Measurements from ENCODE around the gene AP1G1.

Gene AP1G1

DNA sequence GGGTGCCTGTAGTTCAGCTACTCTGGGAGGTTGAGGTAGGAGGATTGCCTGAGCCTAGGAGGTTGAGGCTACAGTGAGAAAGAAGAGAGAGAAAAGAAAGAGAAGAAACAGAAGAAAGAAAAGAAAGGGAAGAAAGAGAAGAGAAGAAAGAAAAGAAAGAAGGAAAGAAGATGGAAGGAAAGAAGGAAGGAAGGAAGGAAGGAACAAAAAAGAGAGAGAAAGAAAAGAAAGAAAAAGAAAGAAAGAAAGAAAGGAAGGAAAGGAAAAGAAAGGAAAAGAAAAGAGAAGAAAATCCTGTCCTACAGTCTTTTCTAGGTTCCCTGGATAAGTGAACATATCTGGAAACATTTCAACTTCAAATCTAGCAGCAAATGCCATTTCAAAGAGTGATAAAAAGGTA is 54.5 kb downstream of the AP1G1 start:
- no peak for DNase-seq (ENCODE audit: low read depth)

DNA sequence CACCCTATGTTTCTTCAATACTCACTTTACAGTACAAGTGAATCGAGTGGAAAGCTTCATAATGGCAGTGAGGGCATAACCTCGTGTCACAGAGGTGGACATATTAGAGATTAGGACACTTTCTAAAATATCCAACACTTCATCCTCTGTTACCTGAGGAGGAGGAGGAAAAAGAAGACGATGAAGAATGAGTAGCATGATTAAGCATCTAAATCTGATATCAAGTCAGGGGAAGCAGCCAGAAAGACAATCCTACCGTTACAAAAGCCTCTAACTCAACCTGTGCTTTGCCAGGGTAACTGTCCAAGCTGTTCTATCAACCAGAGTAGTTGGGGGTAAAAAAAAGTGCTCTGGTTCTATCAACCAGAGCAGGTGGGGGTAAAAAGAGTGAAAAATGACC is 60.4 kb downstream of the AP1G1 start:
- no peak for DNase-seq (ENCODE audit: low read depth)

DNA sequence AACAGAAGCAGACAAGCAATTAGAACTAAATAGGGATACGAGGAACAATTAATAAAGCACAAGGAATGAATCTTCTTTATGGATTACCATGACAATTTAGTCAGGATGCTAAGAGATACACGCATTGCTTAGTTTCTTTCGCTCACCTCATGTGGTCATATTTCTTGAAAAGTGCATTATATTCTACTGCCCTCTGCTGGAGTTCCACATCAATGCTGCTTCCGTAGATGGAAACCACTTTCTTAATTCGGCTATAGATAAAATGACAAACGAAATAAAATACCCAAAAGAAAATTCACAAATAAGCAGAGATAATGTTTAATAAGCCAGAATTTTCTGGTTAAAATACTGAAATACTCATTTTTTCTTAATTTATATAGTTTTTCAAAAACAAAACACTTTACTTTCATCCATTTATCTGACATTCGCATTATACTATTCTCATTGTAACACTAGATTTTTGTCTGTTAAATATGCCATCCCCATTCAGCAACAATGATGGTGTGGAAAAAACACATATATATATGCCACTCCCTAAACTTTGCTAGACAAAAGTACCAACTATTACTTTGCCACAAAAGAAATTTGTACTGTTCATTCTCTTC is 62.1 kb downstream of the AP1G1 start:
- DNase-seq (ENCODE audit: low read depth) = peak; percentile 53

DNA sequence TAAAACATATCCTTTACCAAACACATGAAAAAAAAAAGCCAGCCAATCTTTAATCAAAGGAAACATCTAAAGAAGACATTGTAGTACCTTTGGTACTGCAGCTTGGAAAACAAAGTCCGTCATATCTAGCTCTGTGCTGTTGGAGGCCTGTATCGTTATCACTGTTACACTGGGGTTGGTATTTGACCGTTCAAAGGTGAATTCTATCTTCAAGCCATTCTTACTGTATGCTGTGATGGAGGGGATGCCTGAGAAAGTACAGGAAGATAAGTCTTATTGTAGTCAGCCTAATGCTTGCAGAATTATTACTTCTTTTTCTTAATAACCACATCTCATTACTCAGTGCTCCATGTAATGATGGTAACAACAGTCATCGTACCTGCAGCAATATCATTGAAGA is 69.8 kb downstream of the AP1G1 start:
- no peak for DNase-seq (ENCODE audit: low read depth)

DNA sequence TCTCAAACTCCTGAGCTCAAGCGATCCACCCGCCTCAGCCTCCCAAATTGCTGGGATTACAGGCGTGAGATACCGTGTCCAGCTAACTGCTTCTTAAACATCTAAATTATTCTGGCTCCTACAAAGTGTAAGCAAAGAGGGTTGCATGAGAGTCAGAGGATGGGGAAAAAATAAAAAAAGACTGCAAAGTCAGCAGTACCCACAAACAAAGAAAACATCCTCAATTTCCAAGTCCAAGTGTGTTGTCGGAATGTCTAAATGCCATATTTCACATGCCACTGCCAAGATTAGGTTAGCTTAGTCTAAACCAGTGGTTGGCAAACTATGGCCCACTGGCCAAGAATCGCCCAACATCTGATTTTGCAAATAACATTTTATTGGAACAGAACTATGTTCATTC is 71.1 kb downstream of the AP1G1 start:
- DNase-seq (ENCODE audit: low read depth) = no peak

DNA sequence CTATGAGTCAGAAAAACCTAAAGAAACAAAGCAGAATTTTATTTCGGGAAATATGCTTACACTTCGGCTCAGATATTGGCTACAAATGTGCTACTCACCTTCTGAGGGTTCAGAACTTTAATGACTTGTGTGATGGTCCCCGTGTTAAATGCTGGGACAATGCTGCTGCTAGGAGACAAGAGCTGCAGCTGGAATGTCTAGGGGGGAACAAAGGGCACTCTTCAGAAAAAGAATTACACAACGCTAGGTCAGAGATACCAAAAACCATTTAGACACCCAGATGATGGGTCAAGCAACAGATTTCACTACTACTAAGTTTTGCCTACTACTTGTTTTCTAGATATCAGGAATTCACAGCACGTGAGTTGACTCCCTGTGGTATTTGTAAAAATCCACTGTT is 74.1 kb downstream of the AP1G1 start:
- no peak for DNase-seq (ENCODE audit: low read depth)

DNA sequence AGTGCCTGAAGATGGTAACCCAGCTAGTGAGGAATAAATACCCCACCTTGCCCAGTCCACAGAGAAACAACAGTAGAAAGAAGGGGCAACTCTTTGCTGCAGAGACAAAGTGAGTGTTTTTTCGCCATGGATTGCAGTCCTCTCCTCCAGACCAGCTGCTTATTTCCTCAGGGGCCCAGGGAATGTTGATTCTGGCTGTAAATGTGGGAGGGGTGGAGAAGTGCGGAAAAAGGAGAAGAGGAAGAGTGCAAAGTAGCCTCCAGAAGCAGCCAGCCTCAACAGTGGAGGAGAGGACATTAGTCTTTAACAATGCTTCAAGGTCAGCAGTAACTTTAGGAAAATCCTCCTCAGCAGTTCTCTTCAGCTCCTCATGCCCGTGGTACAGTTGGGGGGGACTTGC is 76.0 kb downstream of the AP1G1 start:
- no peak for DNase-seq (ENCODE audit: low read depth)

DNA sequence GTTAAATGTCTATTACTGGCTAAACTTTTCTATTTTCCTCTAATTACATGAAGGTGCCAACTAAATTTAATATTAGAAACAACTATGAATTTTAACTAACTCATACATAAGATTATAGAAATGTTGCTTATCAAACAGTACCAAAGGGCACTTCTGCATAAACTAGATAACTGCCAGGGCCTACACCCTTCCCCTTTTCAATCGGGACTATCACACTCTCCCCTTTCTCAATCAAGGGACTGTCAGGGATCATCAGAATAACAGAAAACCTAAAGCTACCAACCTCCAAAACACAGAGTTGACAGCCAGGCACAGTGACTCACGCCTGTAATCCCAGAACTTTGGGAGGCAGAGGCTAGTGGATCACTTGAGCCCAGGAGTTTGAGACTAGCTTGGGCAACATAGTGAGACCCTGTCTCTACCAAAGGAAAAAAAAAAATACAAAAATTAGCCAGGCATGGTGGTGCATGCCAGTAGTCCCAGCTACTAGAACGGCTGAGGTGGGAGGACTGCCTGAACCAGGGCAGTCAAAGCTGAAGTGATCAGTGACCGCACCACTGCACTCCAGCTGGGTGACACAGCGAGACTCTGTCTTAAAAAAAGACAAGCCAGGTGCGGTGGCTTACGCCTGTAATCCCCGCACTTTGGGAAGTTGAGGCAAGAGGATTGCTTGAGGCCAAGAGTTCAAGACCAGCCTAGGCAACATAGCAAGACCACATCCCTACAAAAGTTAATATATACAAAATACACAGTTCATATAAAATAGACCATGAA is 80.9 kb downstream of the AP1G1 start:
- DNase-seq (ENCODE audit: low read depth) = no peak

DNA sequence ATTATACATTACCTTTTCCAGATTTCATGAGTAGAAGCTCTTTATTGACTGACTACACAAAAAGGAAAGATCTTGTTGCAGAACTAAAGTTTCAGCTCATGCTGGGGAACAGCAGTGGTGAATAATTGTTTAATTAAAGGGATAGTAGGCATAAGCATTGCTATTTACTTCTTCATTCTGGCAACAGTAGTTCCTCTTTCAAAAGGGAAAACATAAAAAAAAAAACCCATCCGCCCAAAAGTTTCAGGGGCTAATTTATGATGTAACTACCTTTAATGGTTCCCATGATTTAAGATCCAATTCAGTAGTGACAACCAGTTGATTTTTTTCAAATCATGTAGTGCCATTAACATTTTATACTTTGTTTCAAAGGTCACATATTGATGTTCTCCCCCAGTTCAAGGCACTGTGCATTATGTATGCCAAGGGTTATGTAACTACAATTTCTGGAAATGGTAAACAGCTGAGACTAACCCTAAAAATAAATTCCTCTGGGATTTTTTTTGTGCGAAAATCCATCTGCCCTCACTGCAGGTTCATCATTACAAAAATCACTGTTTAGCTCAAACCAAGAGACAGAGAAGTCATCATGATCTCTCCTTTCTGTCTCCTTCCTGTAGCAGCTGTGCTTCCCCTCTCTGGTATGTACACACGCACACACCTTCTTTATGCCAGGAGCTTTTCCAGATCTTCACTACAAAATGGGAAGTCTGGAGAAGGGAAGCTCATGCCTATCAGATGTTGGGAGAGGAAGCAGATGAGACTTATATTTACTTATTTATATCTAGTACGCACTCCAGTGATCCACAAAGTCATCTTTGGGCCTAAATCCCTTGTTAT is 81.9 kb downstream of the AP1G1 start:
- DNase-seq (ENCODE audit: low read depth) = no peak

DNA sequence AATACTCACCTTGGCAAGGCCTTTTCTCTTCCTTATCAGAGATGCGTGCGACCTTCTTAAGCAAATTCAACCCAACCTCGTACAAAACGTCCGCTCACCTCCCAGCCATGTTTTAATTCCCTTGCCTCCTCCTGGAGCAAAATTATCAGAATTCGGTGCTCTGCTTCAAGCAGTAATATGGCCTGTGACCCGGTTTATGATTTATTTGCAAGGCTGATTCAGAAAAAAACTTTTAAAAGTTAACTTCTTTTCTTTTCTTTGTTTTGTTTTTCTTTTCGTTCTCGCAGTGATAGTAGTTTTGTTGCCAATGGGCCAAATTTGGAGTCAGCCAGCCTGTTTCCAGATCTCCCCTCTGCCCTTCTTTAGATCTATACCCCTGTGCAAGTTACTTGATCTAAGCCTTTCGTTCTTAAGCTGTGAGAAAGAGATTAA is 84.3 kb downstream of the AP1G1 start, which contains the start of gene PHLPP2:
Gene PHLPP2 (minus strand): TSS at position 382 of the 432 bp plus-strand sequence. CDS start 9,906 bp downstream, outside the sequence.
- no peak for DNase-seq (ENCODE audit: low read depth)

DNA sequence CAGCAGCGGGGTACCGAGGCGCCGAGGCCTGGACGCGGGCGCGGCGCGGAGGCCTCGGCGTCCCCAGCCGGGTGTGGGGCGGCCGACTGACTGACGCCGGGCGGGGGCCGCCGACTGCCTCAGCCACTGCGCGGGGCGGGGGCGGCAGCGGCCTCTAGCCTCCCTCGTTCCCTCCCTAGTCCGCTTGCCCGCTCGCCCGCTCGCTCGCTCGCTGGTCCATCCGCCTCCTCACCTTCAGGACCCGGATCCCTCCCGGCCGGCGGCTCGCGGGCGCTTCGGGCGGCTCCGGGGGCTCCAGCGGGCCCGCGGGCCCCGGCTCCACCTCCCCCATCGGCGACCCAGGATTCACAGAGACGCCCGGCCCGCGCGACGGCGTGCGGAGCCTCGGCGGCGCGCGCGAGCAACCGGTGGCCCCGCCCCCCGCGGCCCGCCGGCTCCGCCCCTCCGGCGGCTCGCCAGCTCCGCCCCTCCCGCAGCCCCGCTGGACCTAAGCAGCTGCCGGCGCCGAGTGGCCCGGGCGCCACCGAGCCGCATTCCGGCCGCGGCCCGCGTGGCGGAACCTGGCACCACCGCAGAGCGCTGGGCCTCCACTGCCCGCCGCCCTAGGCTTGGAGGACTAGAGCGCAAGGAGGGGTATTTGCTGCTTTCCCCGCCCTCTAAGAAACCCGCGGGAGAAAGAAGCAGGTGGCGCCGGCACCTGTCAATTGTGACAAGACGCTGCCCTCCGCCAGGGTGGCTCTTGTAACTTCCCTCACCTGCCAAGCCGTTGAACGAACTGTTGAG is 84.9 kb downstream of the AP1G1 start:
- DNase-seq (ENCODE audit: low read depth) = peak; percentile 32

DNA sequence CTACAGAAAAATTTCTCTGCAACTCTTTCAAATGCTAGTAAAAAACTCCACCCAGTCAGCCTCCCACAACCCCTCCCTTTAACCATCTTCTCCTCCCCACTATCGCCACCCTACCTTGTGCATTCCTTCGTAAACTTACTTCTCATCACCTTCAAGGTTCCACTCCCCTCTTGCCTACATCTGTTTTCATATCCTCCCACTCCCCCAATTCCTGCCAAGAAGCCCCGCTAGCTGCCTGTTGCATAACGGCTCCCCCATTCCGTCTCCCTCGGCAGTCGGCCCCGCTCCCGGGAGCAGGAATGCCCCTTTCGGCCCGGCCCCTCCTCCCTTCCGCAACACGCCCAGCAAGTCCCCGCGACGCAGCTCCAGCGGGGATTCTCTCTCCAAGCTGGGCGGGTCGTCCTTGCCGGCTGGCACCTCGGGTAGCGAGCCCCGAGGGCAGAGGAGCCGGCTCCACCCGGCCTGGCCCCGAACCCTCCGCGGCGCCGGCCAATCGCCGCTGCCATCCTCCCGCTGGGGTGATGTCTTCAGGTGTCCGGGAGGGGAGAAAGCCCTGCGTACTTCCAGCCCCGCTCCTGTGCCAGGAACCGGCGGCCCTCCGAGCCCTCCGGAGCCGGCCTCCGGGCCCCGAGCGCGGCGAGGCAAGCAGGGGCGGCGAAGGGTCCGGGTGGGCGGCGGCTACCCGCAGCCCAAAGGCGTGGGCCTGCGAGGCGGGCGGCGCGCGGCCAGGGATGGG is 85.7 kb downstream of the AP1G1 start:
- peak; percentile 54 for DNase-seq (ENCODE audit: low read depth)

DNA sequence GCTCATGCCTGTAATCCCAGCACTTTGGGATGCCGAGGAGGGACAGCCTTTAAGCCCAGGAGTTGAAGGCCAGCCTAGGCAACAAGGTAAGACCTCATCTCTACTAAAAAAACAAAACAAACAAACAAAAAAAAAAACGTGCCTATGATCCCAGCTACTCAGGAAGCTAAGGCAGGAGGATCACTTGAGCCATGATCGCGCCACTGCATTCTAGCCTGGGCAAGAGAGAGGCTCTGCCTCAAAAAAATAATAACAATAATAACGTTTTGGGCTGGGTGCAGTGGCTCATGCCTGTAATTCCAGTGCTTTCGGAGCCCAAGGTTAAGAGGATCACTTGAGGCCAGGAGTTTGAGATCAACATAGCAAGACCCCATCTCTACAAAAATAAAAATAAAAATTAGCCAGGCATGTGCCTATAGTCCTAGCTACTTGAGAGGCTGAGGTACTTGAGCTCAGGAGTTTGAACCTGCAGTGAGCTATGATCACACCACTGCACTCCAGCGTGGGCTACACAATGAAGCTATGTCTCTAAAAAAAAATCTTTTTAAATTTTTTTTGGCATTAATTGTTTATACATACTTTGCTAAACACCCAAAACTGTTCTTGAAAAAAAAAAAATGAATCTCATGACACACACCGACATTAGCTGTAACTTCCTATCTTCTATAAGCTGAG is 87.4 kb downstream of the AP1G1 start:
- DNase-seq (ENCODE audit: low read depth) = no peak

DNA sequence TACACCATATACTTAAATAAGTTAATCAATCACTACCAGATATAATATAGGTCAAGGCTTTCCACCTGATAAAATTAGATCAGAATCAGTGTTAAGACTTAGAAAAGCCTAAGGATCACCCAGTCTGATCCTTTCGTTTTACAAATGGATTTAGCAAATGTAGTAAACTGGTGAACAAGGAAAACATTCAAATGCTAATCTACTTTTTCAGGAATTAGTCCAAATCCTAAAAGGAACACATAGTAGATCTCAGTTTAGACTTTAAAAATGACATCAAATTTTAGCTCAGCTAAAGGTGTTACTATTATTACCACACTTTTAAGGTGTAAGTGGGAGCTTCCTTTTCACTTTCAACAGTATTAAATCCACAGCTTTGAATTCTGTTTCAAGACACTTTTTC is 96.1 kb downstream of the AP1G1 start:
- DNase-seq (ENCODE audit: low read depth) = no peak

DNA sequence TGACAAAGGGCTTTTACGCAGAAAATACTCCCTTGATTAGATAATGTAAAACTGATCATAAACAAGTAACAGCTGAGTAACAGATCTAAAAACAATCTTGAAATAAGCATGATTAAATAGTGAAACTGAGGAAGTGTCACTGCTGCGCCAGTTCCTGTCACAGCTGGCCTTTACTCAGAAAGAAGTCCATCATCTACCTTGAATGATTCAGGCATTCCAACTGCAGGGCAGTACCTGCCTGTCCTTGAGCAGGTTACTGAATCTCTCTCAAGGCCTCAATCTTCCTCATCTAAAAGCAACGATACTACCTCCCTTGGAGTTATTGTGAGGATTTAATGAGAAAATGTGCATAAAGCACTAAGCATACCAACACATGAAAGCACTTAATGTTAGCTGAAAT is 96.8 kb downstream of the AP1G1 start:
- no peak for DNase-seq (ENCODE audit: low read depth)

DNA sequence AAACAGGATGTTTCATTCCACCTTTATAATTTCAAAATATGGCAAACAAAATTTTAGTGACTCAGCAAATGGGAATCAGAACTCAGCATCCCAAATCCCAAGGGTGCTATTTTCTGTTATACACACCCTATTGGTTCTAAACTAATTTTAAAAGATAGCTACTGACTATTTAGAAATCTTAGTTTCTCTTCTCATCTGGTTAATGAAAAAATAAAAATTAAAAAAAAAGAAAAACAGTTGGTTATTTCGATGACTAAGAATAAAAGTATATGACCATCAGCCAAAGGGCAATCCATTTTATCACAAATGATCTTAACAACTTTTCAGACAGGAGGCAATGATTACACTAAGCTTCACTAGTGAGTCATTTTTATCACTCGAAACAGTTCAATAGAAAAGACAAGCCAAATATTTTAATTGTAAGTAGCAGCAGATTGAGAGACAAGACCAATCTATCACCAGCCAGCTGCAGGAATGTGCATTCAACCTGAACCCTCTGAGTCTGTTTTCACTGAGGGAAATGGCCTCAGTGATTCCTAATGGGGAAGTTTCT is 99.3 kb downstream of the AP1G1 start:
- DNase-seq (ENCODE audit: low read depth) = peak; percentile 53

DNA sequence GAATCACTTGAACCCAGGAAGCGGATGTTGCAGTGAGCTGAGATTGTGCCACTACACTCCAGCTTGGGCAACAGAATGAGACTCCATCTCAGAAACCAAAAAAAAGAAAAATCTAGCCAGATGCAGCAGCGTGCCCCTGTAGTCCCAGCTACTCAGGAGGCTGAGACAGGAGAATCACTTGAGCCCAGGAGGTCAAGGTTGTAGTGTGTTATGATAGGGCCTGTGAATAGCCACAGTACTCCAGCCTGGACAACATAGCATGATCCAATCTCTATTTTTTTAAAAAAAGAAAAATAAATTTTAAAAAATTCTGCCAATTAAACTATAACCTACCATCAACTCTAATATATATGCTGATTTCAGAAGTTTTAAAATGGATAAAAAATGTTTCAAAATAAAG is 99.9 kb downstream of the AP1G1 start:
- no peak for DNase-seq (ENCODE audit: low read depth)

DNA sequence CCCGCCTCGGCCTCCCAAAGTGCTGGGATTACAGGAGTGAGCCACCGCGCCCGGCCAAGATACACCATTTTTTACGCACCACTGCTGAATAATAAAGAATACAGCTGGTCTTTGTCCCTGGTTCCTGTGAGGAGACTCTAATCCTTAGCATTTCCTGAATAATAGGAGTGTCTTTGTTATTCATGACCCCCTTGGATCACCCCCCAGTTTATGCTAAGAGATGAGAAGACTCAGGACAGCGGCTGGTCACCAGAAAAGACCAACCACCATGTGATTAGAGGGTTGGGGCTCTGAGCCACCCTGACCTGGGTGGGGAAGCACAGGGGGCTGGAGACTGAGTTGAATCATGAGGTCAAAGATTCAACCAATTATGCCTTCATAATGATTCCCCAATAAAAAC is 101.4 kb downstream of the AP1G1 start:
- no peak for DNase-seq (ENCODE audit: low read depth)

DNA sequence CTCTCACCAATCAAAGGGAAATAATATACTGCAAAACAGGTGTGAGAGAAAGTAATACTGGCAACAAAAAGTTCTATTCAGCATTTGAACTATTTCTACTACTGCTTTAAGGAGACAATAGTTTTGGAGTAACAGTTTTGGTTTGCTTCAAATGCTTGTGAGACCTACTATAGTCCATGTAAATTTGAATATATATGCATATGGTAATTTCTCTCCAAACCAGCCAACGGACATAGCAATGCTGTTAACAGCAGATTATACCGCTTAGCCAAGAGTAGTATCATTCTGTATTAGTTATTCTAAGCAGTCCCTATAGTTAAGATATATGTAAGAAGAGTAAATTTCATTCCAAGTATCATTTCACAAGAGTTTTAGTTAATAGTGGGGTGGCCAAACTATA is 102.6 kb downstream of the AP1G1 start:
- no peak for DNase-seq (ENCODE audit: low read depth)

DNA sequence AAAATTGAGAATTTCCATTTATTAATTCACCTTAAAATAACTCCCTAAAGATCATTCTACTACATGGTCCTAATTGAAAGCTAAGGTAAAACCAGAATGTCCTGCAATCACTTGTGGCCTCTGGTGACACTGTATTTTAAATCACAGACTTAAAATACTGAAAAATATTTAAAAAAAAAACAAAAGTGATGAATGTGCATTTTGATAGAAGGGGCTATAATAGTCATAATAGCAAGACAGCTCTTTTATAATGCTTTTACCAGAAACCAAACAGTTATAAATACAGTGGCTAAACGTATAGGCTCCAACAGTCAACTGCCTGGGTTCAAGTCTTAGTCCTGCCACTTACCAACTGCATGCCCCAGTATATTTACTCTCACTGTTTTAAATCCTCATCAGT is 105.3 kb downstream of the AP1G1 start:
- DNase-seq (ENCODE audit: low read depth) = no peak

DNA sequence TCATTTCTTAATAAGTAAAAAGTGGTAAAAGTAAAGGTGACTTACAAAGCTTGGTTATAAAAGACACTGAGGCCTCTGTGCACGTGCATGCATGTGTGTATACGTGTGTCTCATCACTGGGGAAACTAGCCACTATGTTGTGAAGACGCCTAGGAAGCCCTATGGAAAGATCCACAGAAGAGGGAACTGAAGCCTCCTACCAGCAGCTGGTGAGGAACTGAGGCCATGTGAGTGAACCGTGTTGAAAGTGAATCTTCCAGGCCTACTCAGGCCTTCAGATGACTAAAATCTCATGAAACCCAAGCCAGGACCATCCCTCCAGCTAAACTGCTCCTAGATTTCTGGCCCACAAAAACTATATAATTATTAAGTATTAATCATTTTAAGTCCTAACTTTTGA is 107.8 kb downstream of the AP1G1 start:
- DNase-seq (ENCODE audit: low read depth) = no peak

Measured in amniotic epithelial cell (primary cell).